Measurements from ENCODE around the gene BORA. TPM values are rescaled to one million over a fixed set of nuclear protein-coding genes. Genes with fewer than 3 reads are reported as not detected.

BORA gene
- total and polyA plus RNA-seq, 10 of the 15 experiments (the other 5 are each of a cell fraction or from before 2014, with no cell fraction given) = 15.1 to 38.7 (median 23.2) TPM

- CTCF ChIA-PET = interaction anchor here (0.9 kb wide), 1 partner anchor 10 kb away, joined by 3 read pairs; no protein-coding TSS in a partner anchor
- H3K9me3 ChIP-seq (replicated peaks; ENCODE audit: control insufficient read depth, insufficient read depth, low read length) = no peaks in the 10 kb centered on the region
- POLR2A ChIA-PET = interaction anchor here (1.0 to 1.7 kb wide), 2 partner anchors 11 to 53 kb away, joined by 4 read pairs; no protein-coding TSS in a partner anchor
- H3K4me3 ChIP-seq = peak within 1 kb of the TSS; percentile 92
- peak within 1 kb of the TSS; percentile 83 for H2AFZ ChIP-seq (ENCODE audit: control insufficient read depth, low read depth, low read length)
- TSS peak; percentile 71 for BruUV-seq (replicated peaks)
- peak within 1 kb of the TSS; percentile 87 for H3K9ac ChIP-seq (ENCODE audit: control insufficient read depth, insufficient read depth, low read length)
- no peaks in the 10 kb centered on the region for H3K4me1 ChIP-seq (ENCODE audit: control insufficient read depth, insufficient read depth, low read length)
- peaks cover 82% of the 10 kb centered on the region for H3K79me2 ChIP-seq (ENCODE audit: control insufficient read depth, insufficient read depth, low read length)
- ATAC-seq (peak; percentile 96), FAIRE-seq (peak; percentile 98), DNase-seq (ENCODE audit: low read depth, low spot score) (peak; percentile 93)
- peak within 1 kb of the TSS; percentile 95 for H3K4me2 ChIP-seq (ENCODE audit: control insufficient read depth, insufficient read depth)
- in situ Hi-C loops (cut with MboI) (no loop called here), intact Hi-C loops (cut with micrococcal nuclease; ENCODE audit: unreplicated experiment) (loop anchor here (2.0 kb wide), 1 partner anchor 55 kb away; the partner anchor contains the start of genes BORA and MZT1)
- SMC1A ChIA-PET (ENCODE audit: uncharacterized antibody, unreplicated experiment) = interaction anchor here (1.6 kb wide), 1 partner anchor 50 kb away, joined by 5 read pairs; no protein-coding TSS in a partner anchor
- H4K20me1 ChIP-seq (ENCODE audit: control insufficient read depth, insufficient read depth) = no peaks in the 10 kb centered on the region; the same call in 1 of the 2 replicates
- H3K36me3 ChIP-seq (ENCODE audit: control insufficient read depth in 2 of 2, insufficient read depth in 2 of 2, low read length in 1 of 2) = peaks cover 0 to 10% of the 10 kb centered on the region in 2 experiments; a peak in 3 of 4 replicates
- RAD21 ChIA-PET (ENCODE audit: unreplicated experiment) = interaction anchor here (0.6 to 1.0 kb wide), 3 partner anchors 15 to 139 kb away, joined by 3 to 4 read pairs (median 3); no protein-coding TSS in a partner anchor
- H3K27me3 ChIP-seq (replicated peaks in 1 of 2; ENCODE audit: control insufficient read depth in 2 of 2, insufficient read depth in 2 of 2, low read length in 1 of 2) = no peaks in the 10 kb centered on the region
- under 1% methylated on average over 81 of the region's 81 CpGs for whole genome bisulfite sequencing (ENCODE audit: insufficient coverage, insufficient replicate concordance, low lambda C conversion rate, missing lambda C conversion rate)
- H3K27ac ChIP-seq (ENCODE audit: control insufficient read depth, insufficient read depth) = peak within 1 kb of the TSS; percentile 88
- TF ChIP-seq SIN3A (IDR thresholded peaks at IDR 0.05; ENCODE audit: low read depth, low read length) (peak; percentile 90), DPF2 (IDR thresholded peaks at IDR 0.05) (peak; percentile 77), STAT3 (IDR thresholded peaks at IDR 0.05; ENCODE audit: low read depth, low read length) (0 out of 2 replicates have a peak, but pooled peaks have one; percentile 58), IRF4 (IDR thresholded peaks at IDR 0.05; ENCODE audit: low read depth, low read length) (peak; percentile 22; the same call in 1 of the 2 replicates), PML (IDR thresholded peaks at IDR 0.05; ENCODE audit: low read length) (peak; percentile 96), MAX (IDR thresholded peaks at IDR 0.05; ENCODE audit: low read depth, low read length) (peak; percentile 11), SMAD5 (IDR thresholded peaks at IDR 0.05; ENCODE audit: low read depth) (peak; percentile 94), REST (IDR thresholded peaks at IDR 0.05; ENCODE audit: low read depth, low read length) (no peak), CHD2 (IDR thresholded peaks at IDR 0.05; ENCODE audit: borderline replicate concordance, low read depth, low read length) (peak; percentile 98), GATAD2B (conservative IDR thresholded peaks at IDR 0.05; ENCODE audit: low read depth) (peak; percentile 96), IKZF1 (conservative IDR thresholded peaks at IDR 0.05) (peak; percentile 79), SREBF2 (IDR thresholded peaks at IDR 0.05; ENCODE audit: low read length) (peak; percentile 48; the same call in 1 of the 2 replicates), MTA2 (IDR thresholded peaks at IDR 0.05; ENCODE audit: low read depth) (0 out of 2 replicates have a peak, but pooled peaks have one; percentile 12), USF1 (IDR thresholded peaks at IDR 0.05; ENCODE audit: borderline replicate concordance, extremely low read length, insufficient read depth, low read depth, low read length) (no peak), RELB (IDR thresholded peaks at IDR 0.05; ENCODE audit: low read depth) (peak; percentile 71; the same call in 1 of the 2 replicates), HCFC1 (IDR thresholded peaks at IDR 0.05; ENCODE audit: low read length) (peak; percentile 61)
Measured at GRCh38 chr13:72781451-72782439, 54.0 kb downstream of the BORA start, which contains the start of the genes DIS3 and PIBF1. DIS3 (minus strand) TSS chr13:72781900; CDS start chr13:72781832, 68 bp downstream. PIBF1 (plus strand) TSS chr13:72782133; CDS start chr13:72783470, 1,337 bp downstream.
